Ovary (tissue), 9 donors: ENCODE measurements around the gene JAG2. TPM values are rescaled to one million over a fixed set of nuclear protein-coding genes. Genes with fewer than 3 reads are reported as not detected.

ENCODE experiments used
- DNase-seq, 5 donors: peaks; one replicate each; pipeline ENCODE4 v3.0.0-alpha.2; 2019 to 2020
- H3K27ac ChIP-seq, 2 donors: fragments of 200-600 bp; one replicate each; pipeline versions ENCODE4 v1.5.1 to v1.8.0; 2019 to 2022
- H3K27me3 ChIP-seq: fragments of 200-600 bp; one replicate; pipeline ENCODE4 v1.8.0; 2022
- H3K36me3 ChIP-seq: fragments of 200-600 bp; sonication (generic); one replicate; pipeline ENCODE4 v1.5.1; 2019
- H3K4me1 ChIP-seq: one replicate; pipeline ENCODE4 v1.8.1; 2013; ENCODE audit warnings: mild to moderate bottlenecking, moderate library complexity; ENCODE audit not compliant: insufficient read depth
- H3K4me3 ChIP-seq: fragments of 200-600 bp; sonication (generic); one replicate; pipeline ENCODE4 v1.5.1; 2017
- H3K9me3 ChIP-seq, 2 donors: fragments of 200-600 bp in 1 of 2; sonication (generic) in 1 of 2; one replicate each; pipeline versions ENCODE4 v1.5.1 to v1.8.1; 2013 to 2019; ENCODE audit warnings: mild to moderate bottlenecking in 1 of 2, moderate library complexity in 1 of 2
- CTCF ChIP-seq, 3 donors: fragments of 450-650 bp in 2 of 3; fragments of 200-600 bp in 1 of 3; IDR thresholded peaks; one replicate each; pipeline versions ENCODE4 v1.5.1 to v1.8.0; 2016 to 2022; ENCODE audit warnings: antibody characterized with exemption in 3 of 3, mild to moderate bottlenecking in 1 of 3
- EP300 ChIP-seq: sonication (generic); formaldehyde crosslinking; IDR thresholded peaks from one replicate; pipeline ENCODE4 v1.6.1; 2017; ENCODE audit warnings: antibody characterized with exemption
- POLR2A ChIP-seq: fragments of 450-650 bp; IDR thresholded peaks from one replicate; pipeline ENCODE4 v1.6.1; 2017; ENCODE audit warnings: antibody characterized with exemption, mild to moderate bottlenecking, moderate library complexity
- WGBS, 3 donors: extraction: QIAGEN DNeasy Blood & Tissue Kit in 1 of 3; methylation state at CpG; one replicate each; pipeline versions ENCODE4 v1.1.5 to v1.1.7; 2013 to 2017; 5-methylcytosine and 5-hydroxymethylcytosine counted together
- intact Hi-C, 4 donors: fragments of 100-400 bp; cut with DNase I; formaldehyde crosslinking; loops; one replicate each; pipeline versions ENCODE4 v1.11.0 to v1.15.1; 2022 to 2023
- polyA plus RNA-seq, 2 donors: library from polyadenylated mRNA; stranded (reverse); fragments of 200-250 nt in 1 of 2; fragments of 350-450 nt in 1 of 2; fragmentation: Illumina TruSeq in 1 of 2; extraction: RNeasy Lipid Tissue Mini Kit (QIAGEN cat#74804) in 1 of 2; gene quantifications; one replicate each; pipeline ENCODE4 v1.2.3, GENCODE V29; 2013 to 2014
- total RNA-seq, 7 donors: library from RNA; depleted of rRNA in 2 of 7; stranded (reverse); fragments of >200 nt in 2 of 7; fragmentation: NEBNext Ultra II Directional in 3 of 7; extraction: Animal tissue kit (Norgen Biotek cat#: 25700) in 3 of 7; gene quantifications; one replicate each; pipeline versions ENCODE4 v1.1.0 to v1.2.4, GENCODE V29; 2016 to 2023
- donor health status: DM: no; HTN: no; CAD: no; lungs with moderate emphysema.
- donor health status: DM: no; HTN: no; CAD: no.
- donor health status: Bipolar disorder and iron deficiency.
- donor health status: DM: yes; HTN: yes; CAD: no.
- donor health status: DM: no; HTN: no; CAD: no.
- donor health status: DM: yes; HTN: yes; CAD: no.

JAG2 gene
- total and polyA plus RNA-seq, 9 donors = 0.78 to 10.2 (median 6.5) TPM

GRCh38 chr14:105105158-105105557 is 63.4 kb downstream of the JAG2 start:
- H3K4me1 ChIP-seq = no peaks in the 10 kb centered on the region
- H3K4me3 ChIP-seq = no peak overlapping the region
- H3K36me3 ChIP-seq = no peaks in the 10 kb centered on the region
- no peaks in the 10 kb centered on the region for H3K9me3 ChIP-seq
- no peak overlapping the region for H3K27ac ChIP-seq
- H3K27me3 ChIP-seq = no peaks in the 10 kb centered on the region
- 66 to 72% (median 67%) methylated on average over 7 of the region's 7 CpGs for WGBS, 3 donors
- intact Hi-C loops = no loop called here
- no peak for DNase-seq
- TF ChIP-seq CTCF (IDR thresholded peaks at IDR 0.05) (no peak), EP300 (no peak), POLR2A (no peak)

- Histone ChIP-seq H3K9me3 (no peaks in the 10 kb centered on the region), H3K27me3 (no peaks in the 10 kb centered on the region), H3K4me3 (no peak overlapping the region), H3K27ac (no peak overlapping the region), H3K4me1 (no peaks in the 10 kb centered on the region), H3K36me3 (no peaks in the 10 kb centered on the region)
- TF ChIP-seq EP300 = no peak
- TF ChIP-seq CTCF (IDR thresholded peaks at IDR 0.05) = no peak
- no peak for TF ChIP-seq POLR2A
- DNase-seq = no peak
- intact Hi-C loops = no loop called here
- WGBS, 3 donors = 91 to 100% (median 94%) methylated on average over 3 of the region's 3 CpGs
Observed at GRCh38 chr14:105102893-105103292, 65.7 kb downstream of the JAG2 start.

- intact Hi-C loops = no loop called here
- Histone ChIP-seq H3K4me3 (no peak overlapping the region), H3K36me3 (no peaks in the 10 kb centered on the region), H3K27me3 (no peaks in the 10 kb centered on the region), H3K27ac (no peak overlapping the region), H3K4me1 (no peaks in the 10 kb centered on the region), H3K9me3 (no peaks in the 10 kb centered on the region)
- DNase-seq = no peak
- 89 to 90% (median 89%) methylated on average over 7 of the region's 7 CpGs for WGBS, 3 donors
- no peak for TF ChIP-seq EP300
- no peak for TF ChIP-seq POLR2A
- TF ChIP-seq CTCF (IDR thresholded peaks at IDR 0.05) = no peak
Observed at GRCh38 chr14:105102361-105102870, 66.2 kb downstream of the JAG2 start.

- intact Hi-C loops = no loop called here
- Histone ChIP-seq H3K9me3 (no peaks in the 10 kb centered on the region), H3K27ac (no peak overlapping the region), H3K4me1 (no peaks in the 10 kb centered on the region), H3K36me3 (no peaks in the 10 kb centered on the region), H3K4me3 (no peak overlapping the region), H3K27me3 (no peaks in the 10 kb centered on the region)
- WGBS, 3 donors = 86 to 90% (median 88%) methylated on average over 4 of the region's 4 CpGs
- no peak for TF ChIP-seq CTCF (IDR thresholded peaks at IDR 0.05)
- TF ChIP-seq POLR2A = no peak
- no peak for DNase-seq
Observed at GRCh38 chr14:105100910-105101309, 67.7 kb downstream of the JAG2 start.
